Activated CD4-positive, alpha-beta T cell treated with anti-CD3 and anti-CD28 coated beads for 1 hour (primary cell): ENCODE measurements around the gene BTBD6.
"Not testable (repeated sequence)": the region's sequence is repeated elsewhere in the genome, so short reads cannot be mapped to it uniquely, and the experiment has no call there.

Experiments
- DNase-seq: peaks from one replicate; pipeline ENCODE4 v3.0.0-alpha.2; 2020

BTBD6 gene

GRCh38 chr14:105274637-105275036 lies 26.3 kb downstream of the BTBD6 start:
- no peak for DNase-seq

- DNase-seq, result no peak
Measured at GRCh38 chr14:105275267-105275946, 27.1 kb downstream of the BTBD6 start.

GRCh38 chr14:105277448-105277847 lies 29.1 kb downstream of the BTBD6 start:
- DNase-seq, result not testable (repeated sequence)

DNA sequence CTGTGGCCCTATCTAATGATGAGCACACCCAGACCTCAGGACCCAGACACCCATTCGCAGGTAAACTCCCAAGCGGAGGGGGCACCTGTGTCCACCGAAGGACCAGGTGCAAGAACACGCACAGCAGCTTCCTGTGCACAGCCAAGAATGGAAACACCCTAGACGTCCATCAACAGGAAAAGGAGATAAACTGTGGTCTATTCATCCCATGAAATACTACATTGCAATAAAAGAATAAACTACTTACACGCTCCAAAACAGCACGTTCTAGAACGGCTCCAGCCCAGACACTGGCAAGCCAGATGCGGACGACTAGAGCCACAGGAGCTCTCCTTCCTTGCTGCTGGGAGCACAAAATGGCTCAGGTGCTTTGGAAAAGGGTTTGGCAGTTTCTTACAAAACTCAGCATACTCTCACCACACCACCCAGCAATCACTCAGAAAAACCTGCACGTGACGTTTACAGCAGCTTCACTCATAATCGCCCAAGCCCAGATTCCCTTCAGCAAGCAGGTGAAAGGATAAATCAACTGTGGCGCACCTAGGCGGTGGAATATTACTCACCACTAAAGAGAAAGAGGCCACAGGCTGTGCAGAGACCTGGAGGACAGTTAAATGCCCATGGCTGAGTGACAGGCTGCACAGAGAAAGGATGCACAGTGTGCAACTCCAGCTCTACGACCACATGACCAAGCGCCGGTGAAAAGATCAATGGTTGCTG lies 31.5 kb downstream of the BTBD6 start:
- no peak for DNase-seq

DNA sequence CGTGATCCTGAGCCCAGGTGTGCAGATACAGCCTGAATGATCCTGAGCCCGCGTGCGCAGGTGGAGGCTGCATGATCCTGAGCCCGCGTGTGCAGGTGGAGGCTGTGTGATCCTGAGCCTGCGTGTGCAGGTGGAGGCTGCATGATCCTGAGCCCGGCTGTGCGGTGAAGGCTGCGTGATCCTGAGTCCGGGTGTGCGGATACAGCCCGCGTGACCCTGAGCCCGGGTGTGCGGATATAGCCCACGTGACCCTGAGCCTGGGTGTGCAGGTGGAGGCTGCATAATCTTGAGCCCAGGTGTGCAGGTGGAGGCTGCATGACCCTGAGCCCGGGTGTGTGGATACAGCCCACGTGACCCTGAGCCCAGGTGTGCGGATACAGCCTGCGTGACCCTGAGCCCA lies 32.2 kb downstream of the BTBD6 start:
- DNase-seq, result no peak

DNA sequence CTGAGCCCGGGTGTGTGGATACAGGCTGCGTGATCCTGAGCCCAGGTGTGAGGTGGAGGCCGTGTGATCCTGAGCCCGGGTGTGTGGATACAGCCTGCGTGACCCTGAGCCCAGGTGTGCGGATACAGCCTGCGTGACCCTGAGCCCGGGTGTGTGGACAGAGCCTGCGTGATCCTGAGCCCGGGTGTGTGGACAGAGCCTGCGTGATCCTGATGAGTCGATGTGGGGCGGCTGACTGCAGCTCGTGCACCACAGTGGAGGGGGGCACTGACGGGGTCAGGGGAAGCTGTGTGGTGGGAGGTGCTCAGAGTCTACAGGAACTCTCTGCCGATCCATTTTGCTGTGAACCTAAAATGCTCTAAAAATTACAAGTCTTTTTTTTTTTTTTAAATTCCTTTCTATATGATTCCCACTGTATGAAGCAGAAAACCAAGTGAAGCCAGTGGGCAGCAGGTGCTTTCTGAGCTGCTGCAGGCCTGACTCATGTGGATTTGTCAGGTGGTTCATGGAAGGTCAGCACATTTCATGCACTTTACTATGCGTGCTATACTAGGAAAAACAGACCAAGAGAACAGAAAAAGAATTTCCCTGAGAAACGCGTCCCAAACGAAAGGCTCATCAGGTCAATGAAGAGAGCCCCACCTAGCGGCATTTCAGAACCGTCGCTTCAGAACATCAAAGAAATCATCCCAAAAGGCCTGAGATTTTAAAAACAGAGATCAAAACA lies 33.2 kb downstream of the BTBD6 start:
- no peak for DNase-seq

- no peak for DNase-seq
Measured at GRCh38 chr14:105282098-105282725, 33.9 kb downstream of the BTBD6 start.

DNA sequence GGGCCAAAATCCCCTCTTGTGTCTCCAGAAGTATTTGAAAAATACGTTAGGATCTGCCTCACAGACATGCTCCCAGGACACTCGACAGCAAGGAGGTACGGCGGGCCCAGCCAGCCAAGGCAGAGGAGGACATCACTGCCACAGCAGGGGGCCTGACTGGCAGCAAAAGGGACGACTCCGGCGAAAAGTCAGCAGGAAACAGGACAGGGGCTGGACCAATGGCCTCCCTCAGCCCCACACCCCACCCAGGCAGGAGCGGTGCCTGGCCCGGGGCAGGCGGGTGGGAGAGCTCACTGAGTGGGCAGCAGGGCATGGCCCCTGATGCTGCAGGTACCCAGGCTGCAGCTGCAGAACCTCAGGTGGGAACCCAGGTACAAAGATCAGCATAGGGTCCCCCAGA lies 34.7 kb downstream of the BTBD6 start:
- no peak for DNase-seq

- DNase-seq, result no peak
Measured at GRCh38 chr14:105283899-105284298, 35.6 kb downstream of the BTBD6 start.

DNA sequence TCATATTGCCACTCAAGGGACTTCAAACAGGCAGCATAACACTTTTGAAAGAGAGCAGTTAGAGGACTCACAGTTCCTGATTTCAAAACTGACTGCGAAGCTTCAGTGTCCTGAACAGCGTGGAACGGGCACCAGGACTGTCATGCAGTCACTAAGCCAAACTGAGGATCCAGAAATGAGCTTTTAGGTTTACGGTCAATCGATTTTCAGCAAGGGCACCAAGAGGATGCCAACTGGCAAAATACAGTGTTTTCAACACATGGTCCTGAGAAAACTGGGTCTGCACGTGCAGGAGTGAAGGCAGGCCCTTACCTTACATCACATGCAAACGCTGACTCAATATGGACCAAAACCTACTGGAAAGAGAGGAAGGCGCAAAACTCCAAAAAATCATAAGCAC lies 36.8 kb downstream of the BTBD6 start:
- no peak for DNase-seq

GRCh38 chr14:105286759-105287144 lies 38.4 kb downstream of the BTBD6 start:
- no peak for DNase-seq

- no peak for DNase-seq
Measured at GRCh38 chr14:105287249-105288102, 39.1 kb downstream of the BTBD6 start.

GRCh38 chr14:105288936-105289335 lies 40.6 kb downstream of the BTBD6 start:
- not testable (repeated sequence) for DNase-seq

GRCh38 chr14:105290621-105291346 lies 42.5 kb downstream of the BTBD6 start:
- DNase-seq, result no peak

DNA sequence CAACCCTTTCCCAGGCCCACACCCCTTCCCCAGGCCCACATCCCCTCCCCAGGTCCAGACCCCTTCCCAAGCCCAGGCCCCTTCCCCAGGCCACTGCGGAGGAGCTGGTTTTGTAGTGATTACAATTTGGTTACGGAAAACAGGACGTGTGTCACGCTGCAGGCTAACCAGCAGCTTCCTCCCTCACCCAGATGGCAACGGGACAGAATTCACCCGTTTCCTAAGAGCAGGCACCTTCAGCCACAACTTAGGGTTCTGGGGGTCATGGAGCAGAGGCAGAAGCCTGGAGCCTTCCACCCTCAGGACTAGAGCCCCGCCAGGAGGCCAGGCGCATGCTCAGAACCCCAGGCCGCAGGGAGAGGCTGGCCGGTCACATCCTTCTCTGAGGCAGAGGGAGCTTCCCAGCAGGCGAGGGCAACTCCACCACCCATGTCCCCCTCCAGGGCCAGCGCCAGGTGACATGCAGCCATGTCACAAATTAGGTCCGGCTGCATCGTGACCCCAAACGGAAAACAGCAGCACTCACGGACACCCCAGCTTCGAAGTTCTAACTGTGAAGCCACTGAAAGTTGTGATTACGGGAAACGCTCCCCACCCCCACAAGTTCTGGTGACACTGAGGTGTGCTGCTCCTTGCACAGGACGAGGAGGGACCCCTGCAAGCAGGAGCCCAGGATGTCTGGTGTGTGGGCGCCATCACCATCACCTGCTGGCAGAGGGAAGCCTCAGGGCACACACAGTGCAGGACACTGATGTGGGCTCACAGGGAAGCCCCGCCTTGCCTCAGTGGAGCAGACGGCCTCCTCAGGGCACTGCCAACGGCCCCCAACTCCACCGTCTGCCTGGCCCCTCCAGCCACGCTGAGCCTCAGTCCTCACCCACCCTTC lies 44.7 kb downstream of the BTBD6 start:
- DNase-seq, result no peak

DNA sequence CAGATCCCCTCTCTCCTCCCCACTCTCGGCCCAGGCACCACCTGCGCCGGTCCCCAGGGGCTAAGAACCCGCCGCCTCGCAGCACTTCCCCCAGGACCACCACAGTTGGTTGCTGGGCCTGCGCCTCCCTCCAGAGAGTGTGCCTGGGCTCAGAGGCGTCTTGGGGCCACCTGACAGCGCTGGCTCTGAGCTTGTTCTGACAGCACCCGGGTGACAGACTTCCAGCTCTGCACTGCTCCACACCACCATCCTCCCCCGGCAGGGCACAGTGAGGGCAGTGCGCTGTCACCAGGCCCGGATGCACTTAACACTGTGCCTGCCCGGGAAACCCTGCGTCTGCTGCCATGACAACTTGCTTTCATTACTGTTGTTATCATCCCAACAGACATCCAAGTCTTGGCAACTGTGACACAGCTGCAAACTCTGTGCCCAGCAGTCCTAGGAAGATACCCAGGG lies 45.8 kb downstream of the BTBD6 start:
- DNase-seq, result peak; percentile 39

GRCh38 chr14:105297311-105297710 lies 49.0 kb downstream of the BTBD6 start:
- DNase-seq, result not testable (repeated sequence)

- DNase-seq, result no peak
Measured at GRCh38 chr14:105299654-105300541, 51.6 kb downstream of the BTBD6 start.
